ENCODE measurements around the gene ANKRD52. TPM values are rescaled to one million over a fixed set of nuclear protein-coding genes. Genes with fewer than 3 reads are reported as not detected.
A peak's percentile ranks its signal among the peaks of the same experiment; 100 is the strongest.

ANKRD52 gene
- total and polyA plus RNA-seq, 9 of the 15 experiments (the other 6 are each of a cell fraction or from before 2014, with no cell fraction given): 0.52 to 46.8 (median 7.9) TPM

GRCh38 chr12:56304276-56304675, 46.1 kb upstream of the ANKRD52 start (continued):
- TF ChIP-seq PATZ1 (CRISPR knock-in tag; IDR thresholded peaks at IDR 0.05; ENCODE audit: borderline replicate concordance) (no peak), FOXA1 (IDR thresholded peaks at IDR 0.05; ENCODE audit: borderline replicate concordance) (no peak), RBM39 (optimal IDR thresholded peaks at IDR 0.05; ENCODE audit: low read depth, low read length) (no peak), BRD9 (IDR thresholded peaks at IDR 0.05; ENCODE audit: low read depth, partially characterized antibody) (no peak), ZC3H4 (CRISPR knock-in tag; IDR thresholded peaks at IDR 0.05; ENCODE audit: borderline replicate concordance) (no peak)

- H3K9ac ChIP-seq (ENCODE audit: insufficient read depth in 1 of 2, low read depth in 2 of 2, low read length in 2 of 2): peak overlapping the region; percentile 87 to 88; a peak in 3 of 4 replicates
- peaks cover 56% of the 10 kb centered on the region for H3K36me3 ChIP-seq (ENCODE audit: control insufficient read depth, insufficient read depth, low read length)
- ChIA-PET CTCF (ENCODE audit: low intra/inter-chr PET ratio) (interaction anchor here (1.1 to 1.5 kb wide), 2 partner anchors 77 to 94 kb away, joined by 4 to 7 read pairs; partner anchors contain the start of gene NABP2), POLR2A (interaction anchor here (0.6 to 3.2 kb wide), 11 partner anchors 7 to 257 kb away, joined by 3 to 18 read pairs (median 3); no protein-coding TSS in a partner anchor)
- H3K4me2 ChIP-seq (ENCODE audit: insufficient read depth, low read length): peak overlapping the region; percentile 93
- H3K9me1 ChIP-seq (ENCODE audit: control insufficient read depth, insufficient read depth, low read length): no peaks in the 10 kb centered on the region
- intact Hi-C loops (cut with micrococcal nuclease) (loop anchor here (2.0 kb wide), 3 partner anchors 14 to 182 kb away; partner anchors contain the start of genes COQ10A and ZC3H10), in situ Hi-C loops (cut with MboI) (no loop called here)
- FAIRE-seq: peak; percentile 98
- peak overlapping the region; percentile 98 for H3K27ac ChIP-seq (ENCODE audit: extremely low read depth, low read depth, low read length)
- peak overlapping the region; percentile 85 for H2AFZ ChIP-seq (ENCODE audit: low read depth, low read length)
- 3% methylated on average over 21 of the region's 21 CpGs for WGBS (ENCODE audit: insufficient coverage, low coverage, missing lambda C conversion rate)
- ATAC-seq: peak; percentile 74
- H4K20me1 ChIP-seq (replicated peaks; ENCODE audit: control insufficient read depth, insufficient read depth, low read length): no peaks in the 10 kb centered on the region; the same call in 1 of the 2 replicates
- H3K9me3 ChIP-seq (replicated peaks; ENCODE audit: control insufficient read depth, insufficient read depth, low read depth, low read length): no peaks in the 10 kb centered on the region
- peak; percentile 44 to 95 (median 68) for DNase-seq (ENCODE audit: extremely low read depth in 1 of 4, low spot score in 3 of 4)
- H3K4me3 ChIP-seq: peak overlapping the region; percentile 64
- H3K27me3 ChIP-seq (ENCODE audit: control insufficient read depth in 2 of 2, insufficient read depth in 2 of 2, low read length in 2 of 2): no peaks in the 10 kb centered on the region
- peaks cover 22 to 42% of the 10 kb centered on the region in 2 experiments for H3K4me1 ChIP-seq (replicated peaks in 1 of 2; ENCODE audit: control insufficient read depth in 2 of 2, insufficient read depth in 2 of 2, low read length in 2 of 2)
- peaks cover 48% of the 10 kb centered on the region for H3K79me2 ChIP-seq (ENCODE audit: control insufficient read depth, insufficient read depth, low read length)
- TSS peak; percentile 90 for BruUV-seq (replicated peaks)
- no peak for TF ChIP-seq RBM39 (optimal IDR thresholded peaks at IDR 0.05; ENCODE audit: low read depth, low read length)
- TF ChIP-seq ZBTB43 (CRISPR knock-in tag; IDR thresholded peaks at IDR 0.05): 0 out of 2 replicates have a peak, but pooled peaks have one; percentile 61
- 0 out of 2 replicates have a peak, but pooled peaks have one; percentile 79 for TF ChIP-seq POLR2H (tag; IDR thresholded peaks at IDR 0.05; ENCODE audit: low read depth)
- peak; percentile 55; the same call in 1 of the 2 replicates for TF ChIP-seq HDAC8 (tag; IDR thresholded peaks at IDR 0.05)
Observed at GRCh38 chr12:56300644-56301464, 42.7 kb upstream of the ANKRD52 start.

Data from K562 (cell line).